Suprapubic skin (tissue), 4 donors: ENCODE results near the gene KRTAP22-1. TPM values are rescaled to one million over a fixed set of nuclear protein-coding genes. Genes with fewer than 3 reads are reported as not detected.

Experiments used
- DNase-seq, 2 donors: peaks; one replicate each; pipeline ENCODE4 v3.0.0-alpha.2; 2019; ENCODE audit warnings: low spot score in 2 of 2
- H3K27ac ChIP-seq: fragments of 200-600 bp; sonication (generic); one replicate; pipeline ENCODE4 v1.5.1; 2019
- H3K27me3 ChIP-seq: fragments of 200-600 bp; sonication (generic); one replicate; pipeline ENCODE4 v1.5.1; 2019
- H3K36me3 ChIP-seq: fragments of 200-600 bp; sonication (generic); one replicate; pipeline ENCODE4 v1.5.1; 2019
- H3K4me1 ChIP-seq: fragments of 200-600 bp; sonication (generic); one replicate; pipeline ENCODE4 v1.5.1; 2019
- H3K4me3 ChIP-seq: fragments of 200-600 bp; sonication (generic); one replicate; pipeline ENCODE4 v1.5.1; 2019; ENCODE audit warnings: mild to moderate bottlenecking
- H3K9me3 ChIP-seq: fragments of 200-600 bp; sonication (generic); one replicate; pipeline ENCODE4 v1.5.1; 2019
- EP300 ChIP-seq: sonication (generic); formaldehyde crosslinking; IDR thresholded peaks from one replicate; pipeline ENCODE4 v1.6.1; 2017; ENCODE audit warnings: antibody characterized with exemption
- POLR2A ChIP-seq, 2 donors: fragments of 450-650 bp; IDR thresholded peaks; one replicate each; pipeline ENCODE4 v1.6.1; 2017; ENCODE audit warnings: antibody characterized with exemption in 2 of 2, mild to moderate bottlenecking in 2 of 2, moderate library complexity in 2 of 2
- POLR2AphosphoS5 ChIP-seq, 3 donors: sonication (generic); formaldehyde crosslinking; IDR thresholded peaks; one replicate each; pipeline ENCODE4 v1.6.1; 2017; ENCODE audit warnings: antibody characterized with exemption in 3 of 3
- WGBS: methylation state at CpG from one replicate; pipeline ENCODE4 v1.1.5; 2018; 5-methylcytosine and 5-hydroxymethylcytosine counted together
- total RNA-seq, 4 donors: library from RNA; depleted of rRNA; stranded (reverse); fragments of >200 nt; gene quantifications; one replicate each; pipeline ENCODE4 v1.1.0, GENCODE V29; 2016
- TF ChIP-seq, protein P1 (sequence below), 2 donors: fragments of 200-600 bp in 1 of 2; fragments of 450-650 bp in 1 of 2; sonication (generic) in 1 of 2; IDR thresholded peaks; one replicate each; pipeline ENCODE4 v1.5.1; 2016 to 2019; ENCODE audit warnings: antibody characterized with exemption in 2 of 2, mild to moderate bottlenecking in 1 of 2, moderate library complexity in 1 of 2

Gene KRTAP22-1
- total RNA-seq, 4 donors from 2014 or later = not detected

- Histone ChIP-seq H3K27me3 (no peaks in the 10 kb centered on the region), H3K36me3 (no peaks in the 10 kb centered on the region), H3K9me3 (no peaks in the 10 kb centered on the region), H3K27ac (no peak within 1 kb of the TSS), H3K4me1 (no peaks in the 10 kb centered on the region), H3K4me3 (no peak within 1 kb of the TSS)
- no peak for TF ChIP-seq POLR2A (IDR thresholded peaks at IDR 0.05)
- TF ChIP-seq EP300 = no peak
- TF ChIP-seq, protein P1, sequence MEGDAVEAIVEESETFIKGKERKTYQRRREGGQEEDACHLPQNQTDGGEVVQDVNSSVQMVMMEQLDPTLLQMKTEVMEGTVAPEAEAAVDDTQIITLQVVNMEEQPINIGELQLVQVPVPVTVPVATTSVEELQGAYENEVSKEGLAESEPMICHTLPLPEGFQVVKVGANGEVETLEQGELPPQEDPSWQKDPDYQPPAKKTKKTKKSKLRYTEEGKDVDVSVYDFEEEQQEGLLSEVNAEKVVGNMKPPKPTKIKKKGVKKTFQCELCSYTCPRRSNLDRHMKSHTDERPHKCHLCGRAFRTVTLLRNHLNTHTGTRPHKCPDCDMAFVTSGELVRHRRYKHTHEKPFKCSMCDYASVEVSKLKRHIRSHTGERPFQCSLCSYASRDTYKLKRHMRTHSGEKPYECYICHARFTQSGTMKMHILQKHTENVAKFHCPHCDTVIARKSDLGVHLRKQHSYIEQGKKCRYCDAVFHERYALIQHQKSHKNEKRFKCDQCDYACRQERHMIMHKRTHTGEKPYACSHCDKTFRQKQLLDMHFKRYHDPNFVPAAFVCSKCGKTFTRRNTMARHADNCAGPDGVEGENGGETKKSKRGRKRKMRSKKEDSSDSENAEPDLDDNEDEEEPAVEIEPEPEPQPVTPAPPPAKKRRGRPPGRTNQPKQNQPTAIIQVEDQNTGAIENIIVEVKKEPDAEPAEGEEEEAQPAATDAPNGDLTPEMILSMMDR (IDR thresholded peaks at IDR 0.05) = no peak
- TF ChIP-seq POLR2AphosphoS5 (IDR thresholded peaks at IDR 0.05) = no peak
- DNase-seq = no peak
Observed at GRCh38 chr21:30590297-30590696, 10.6 kb upstream of the KRTAP22-1 start, which contains the start of gene KRTAP22-2. Gene KRTAP22-2, minus strand, starts transcription at chr21:30590397.

- WGBS = 91% methylated on average over 4 of the region's 4 CpGs
- no peaks in the 10 kb centered on the region for H3K36me3 ChIP-seq
- no peaks in the 10 kb centered on the region for H3K9me3 ChIP-seq
- no peak within 1 kb of the TSS for H3K27ac ChIP-seq
- no peak for DNase-seq
- no peak within 1 kb of the TSS for H3K4me3 ChIP-seq
- no peaks in the 10 kb centered on the region for H3K27me3 ChIP-seq
- H3K4me1 ChIP-seq = no peaks in the 10 kb centered on the region
- TF ChIP-seq POLR2AphosphoS5 (IDR thresholded peaks at IDR 0.05) (no peak), POLR2A (IDR thresholded peaks at IDR 0.05) (no peak)
Observed at GRCh38 chr21:30592140-30592539, 8.7 kb upstream of the KRTAP22-1 start, which contains the start of gene KRTAP6-3. Gene KRTAP6-3, plus strand, starts transcription at chr21:30592440. Its CDS starts 6 bp downstream, at chr21:30592446.

- no peak for DNase-seq
- Histone ChIP-seq H3K4me3 (no peak within 1 kb of the TSS), H3K9me3 (no peaks in the 10 kb centered on the region), H3K36me3 (no peaks in the 10 kb centered on the region), H3K4me1 (no peaks in the 10 kb centered on the region), H3K27ac (no peak within 1 kb of the TSS), H3K27me3 (no peaks in the 10 kb centered on the region)
- WGBS = 92% methylated on average over 6 of the region's 6 CpGs
- TF ChIP-seq POLR2AphosphoS5 (IDR thresholded peaks at IDR 0.05) = no peak
- TF ChIP-seq EP300 = no peak
- no peak for TF ChIP-seq POLR2A (IDR thresholded peaks at IDR 0.05)
- TF ChIP-seq, protein P1 (IDR thresholded peaks at IDR 0.05) = no peak
Observed at GRCh38 chr21:30598802-30599201, 2.1 kb upstream of the KRTAP22-1 start, which contains the start of gene KRTAP6-2. Gene KRTAP6-2, minus strand, starts transcription at chr21:30598902. Its CDS starts 28 bp downstream, at chr21:30598874.

DNA sequence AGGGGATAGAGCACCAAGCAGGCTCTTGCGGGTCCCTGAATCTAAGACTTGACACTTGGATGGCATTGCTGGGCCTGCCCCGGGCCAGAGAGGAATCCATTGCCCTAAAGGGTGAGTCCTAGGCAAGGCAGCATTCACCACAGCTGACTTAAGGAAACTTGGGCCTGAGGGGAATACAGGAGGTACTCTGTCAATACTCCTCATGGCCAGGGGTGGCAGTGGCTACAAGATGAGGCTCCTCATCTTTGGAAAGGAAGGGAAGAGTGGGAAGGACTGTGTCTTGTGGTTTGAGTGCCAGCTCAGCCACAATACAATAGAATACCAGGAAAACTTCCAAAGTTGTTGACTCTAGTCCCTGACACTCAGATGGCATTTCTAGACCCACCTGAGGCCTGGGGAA is 5.1 kb downstream of the KRTAP22-1 start:
- no peak for DNase-seq
- WGBS = 100% methylated on average over 2 of the region's 2 CpGs
- Histone ChIP-seq H3K9me3 (no peaks in the 10 kb centered on the region), H3K4me1 (no peaks in the 10 kb centered on the region), H3K36me3 (no peaks in the 10 kb centered on the region), H3K4me3 (no peak overlapping the region), H3K27me3 (no peaks in the 10 kb centered on the region), H3K27ac (no peak overlapping the region)
- TF ChIP-seq, protein P1 (IDR thresholded peaks at IDR 0.05) = no peak
- TF ChIP-seq POLR2AphosphoS5 (IDR thresholded peaks at IDR 0.05) = no peak
- no peak for TF ChIP-seq POLR2A (IDR thresholded peaks at IDR 0.05)
- TF ChIP-seq EP300 = no peak

- TF ChIP-seq POLR2A (IDR thresholded peaks at IDR 0.05) = no peak
- TF ChIP-seq POLR2AphosphoS5 (IDR thresholded peaks at IDR 0.05) = no peak
- no peak for TF ChIP-seq EP300
- TF ChIP-seq, protein P1 (IDR thresholded peaks at IDR 0.05) = no peak
- no peaks in the 10 kb centered on the region for H3K9me3 ChIP-seq
- no peak overlapping the region for H3K27ac ChIP-seq
- no peak overlapping the region for H3K4me3 ChIP-seq
- WGBS = 82% methylated on average over 2 of the region's 2 CpGs
- H3K36me3 ChIP-seq = no peaks in the 10 kb centered on the region
- no peaks in the 10 kb centered on the region for H3K27me3 ChIP-seq
- DNase-seq = no peak
- H3K4me1 ChIP-seq = no peaks in the 10 kb centered on the region
Observed at GRCh38 chr21:30612132-30612531, 11.2 kb downstream of the KRTAP22-1 start.

DNA sequence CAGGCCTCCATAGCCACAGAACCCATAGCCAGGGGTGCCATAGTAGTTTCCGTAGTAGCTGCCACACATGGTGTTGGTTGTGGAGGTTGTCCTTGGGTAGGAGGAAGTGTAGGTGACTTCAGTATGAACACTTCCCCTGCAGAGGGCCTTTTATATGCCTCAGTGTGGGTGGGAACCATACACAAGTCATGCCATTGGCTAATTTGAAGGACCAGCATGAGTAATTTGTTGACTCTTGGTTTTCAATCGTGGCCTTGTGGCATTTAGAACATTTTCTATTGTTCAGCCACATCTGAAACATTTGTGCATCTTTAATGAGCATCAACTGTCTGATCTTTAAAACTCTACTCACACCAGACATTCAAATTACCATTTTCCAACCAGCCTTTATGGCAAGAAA is 12.9 kb downstream of the KRTAP22-1 start, which contains the start of gene KRTAP6-1:
TSS of gene KRTAP6-1 (minus strand) at position 95 of the 400 bp plus-strand sequence. CDS start at position 69, 26 bp downstream.
- Histone ChIP-seq H3K36me3 (no peaks in the 10 kb centered on the region), H3K27me3 (no peaks in the 10 kb centered on the region), H3K4me1 (no peaks in the 10 kb centered on the region), H3K4me3 (no peak within 1 kb of the TSS), H3K27ac (no peak within 1 kb of the TSS), H3K9me3 (no peaks in the 10 kb centered on the region)
- WGBS = 72% methylated on average over 2 of the region's 2 CpGs
- DNase-seq = no peak
- TF ChIP-seq EP300 (no peak), POLR2AphosphoS5 (IDR thresholded peaks at IDR 0.05) (no peak), POLR2A (IDR thresholded peaks at IDR 0.05) (no peak)
- TF ChIP-seq, protein P1 (IDR thresholded peaks at IDR 0.05) = no peak
